Heart left ventricle (tissue), 16 donors: ENCODE data around the gene CDCA4. TPM values are rescaled to one million over a fixed set of nuclear protein-coding genes. Genes with fewer than 3 reads are reported as not detected.
A peak's percentile ranks its signal among the peaks of the same experiment; 100 is the strongest.

Experiments
- ATAC-seq, 4 donors: fragments of 200-7000 bp; cut with Tn5 transposase; one replicate each; pipeline ENCODE4 v1.9.1; 2020 to 2022; ENCODE audit warnings: moderate library complexity in 4 of 4, mild to moderate bottlenecking in 3 of 4, moderate number of reproducible peaks in 1 of 4
- DNase-seq, 5 donors: peaks; one replicate each; pipeline ENCODE4 v3.0.0-alpha.2; 2020
- H3K27ac ChIP-seq, 12 donors: fragments of 200-600 bp; sonication (generic) in 4 of 12; one replicate each; pipeline versions ENCODE4 v1.5.0 to v1.8.0; 2016 to 2022; ENCODE audit warnings: mild to moderate bottlenecking in 2 of 12
- H3K27me3 ChIP-seq, 9 donors: fragments of 200-600 bp; sonication (generic) in 2 of 9; one replicate each; pipeline versions ENCODE4 v1.5.1 to v1.8.0; 2016 to 2022; ENCODE audit warnings: mild to moderate bottlenecking in 3 of 9
- H3K36me3 ChIP-seq, 9 donors: fragments of 200-600 bp; sonication (generic) in 2 of 9; one replicate each; pipeline versions ENCODE4 v1.5.0 to v1.8.0; 2018 to 2022; ENCODE audit warnings: mild to moderate bottlenecking in 2 of 9
- H3K4me1 ChIP-seq, 12 donors: fragments of 200-600 bp; sonication (generic) in 4 of 12; one replicate each; pipeline versions ENCODE4 v1.5.0 to v1.8.0; 2016 to 2022; ENCODE audit warnings: mild to moderate bottlenecking in 3 of 12
- H3K4me3 ChIP-seq, 12 donors: fragments of 200-600 bp; sonication (generic) in 4 of 12; one replicate each; pipeline versions ENCODE4 v1.5.0 to v1.8.0; 2017 to 2022; ENCODE audit warnings: mild to moderate bottlenecking in 9 of 12, moderate library complexity in 4 of 12
- H3K9me3 ChIP-seq, 12 donors: fragments of 200-600 bp; sonication (generic) in 4 of 12; one replicate each; pipeline versions ENCODE4 v1.5.0 to v1.8.0; 2016 to 2022; ENCODE audit warnings: mild to moderate bottlenecking in 1 of 12
- CTCF ChIP-seq, 12 donors: fragments of 200-600 bp; sonication (generic) in 4 of 12; IDR thresholded peaks; one replicate each; pipeline versions ENCODE4 v1.5.0 to v1.8.0; 2018 to 2022; ENCODE audit warnings: antibody characterized with exemption in 12 of 12, mild to moderate bottlenecking in 5 of 12
- POLR2A ChIP-seq, 2 donors: fragments of 450-650 bp; IDR thresholded peaks; one replicate each; pipeline ENCODE4 v1.6.1; 2017; ENCODE audit warnings: antibody characterized with exemption in 2 of 2, mild to moderate bottlenecking in 2 of 2, moderate library complexity in 2 of 2
- WGBS, 4 donors: extraction: QIAGEN DNeasy Blood & Tissue Kit in 2 of 4; methylation state at CpG; one replicate each; pipeline versions ENCODE4 v1.1.5 to v1.1.7; 2013 to 2018; 5-methylcytosine and 5-hydroxymethylcytosine counted together
- intact Hi-C, 10 donors: fragments of 100-400 bp; cut with DNase I; formaldehyde crosslinking; loops; one replicate each; pipeline versions ENCODE4 v1.11.1 to v1.14.2; 2022
- polyA plus RNA-seq, 2 donors: library from polyadenylated mRNA; stranded (reverse); fragments of 200-250 nt; gene quantifications; one replicate each; pipeline ENCODE4 v1.2.3, GENCODE V29; 2013
- total RNA-seq, 9 donors: library from RNA; depleted of rRNA in 2 of 9; stranded (reverse); fragments of >200 nt in 2 of 9; fragmentation: NEBNext Ultra II Directional in 3 of 9; extraction: Animal tissue kit (Norgen Biotek cat#: 25700) in 3 of 9; gene quantifications; one replicate each; pipeline versions ENCODE4 v1.1.0 to v1.2.4, GENCODE V29; 2016 to 2023
- donor health status: ischemic (EF 13 %, LVEDD 7.1; RV severe dilation, severe dysfunction).
- donor health status: healthy with polysubstance abuse.
- donor health status: DM: no; HTN: yes; CAD: no.
- donor health status: DM: no; HTN: no; CAD: no.
- donor health status: ischemic (EF 25% LVEDD 6.9; RV normal size, moderate dysfunction).
- donor health status: ischemic (EF 25% LVEDD 5.7; RV mildly dilated, moderate dysfunction).
- donor health status: healthy.
- donor health status: DM: yes; HTN: yes; CAD: no.
- donor health status: ischemic (EF 35%, LVEDD 5.7; RV mildly dilated, moderate dysfunction).
- donor health status: nonischemic (EF 11% LVEDD 7.7; RV severe dilation, severe dysfunction).
- donor health status: DM: yes; HTN: yes; CAD: no.
- donor health status: PGD.
- donor health status: ischemic (EF 29% LVEDD 5.4; RV normal size, mild dysfunction).
- donor health status: nonischemic (EF 23%, LVEDD 6.1; RV moderate dilation, normal function).

Gene CDCA4
- total and polyA plus RNA-seq, 11 donors = 1.4 to 6.0 (median 2.4) TPM

GRCh38 chr14:104979758-104980610 is 40.9 kb downstream of the CDCA4 start:
- ATAC-seq = peak; percentile 32 to 67 (median 63)
- Histone ChIP-seq H3K36me3 (no peaks in the 10 kb centered on the region), H3K9me3 (no peaks in the 10 kb centered on the region), H3K4me3 (no peak overlapping the region), H3K27ac (peak overlapping the region in 4 of 12 donors; percentile 38 to 70 (median 56)), H3K4me1 (peaks cover 0 to 44% (median 27%) of the 10 kb centered on the region in 12 donors), H3K27me3 (peaks cover 0 to 20% (median 0%) of the 10 kb centered on the region in 9 donors)
- TF ChIP-seq CTCF (IDR thresholded peaks at IDR 0.05) = no peak
- no peak for TF ChIP-seq POLR2A (IDR thresholded peaks at IDR 0.05)
- WGBS, 4 donors = 45 to 56% (median 53%) methylated on average over 15 to 19 of the region's 19 CpGs
- intact Hi-C loops = loop anchor here in 7 of 10 donors (5.0 to 10.0 kb wide), 5 partner anchors 32 to 225 kb away; partner anchors contain the start of gene CDCA4 (in 3 of the 7)
- peak in 4 of 5 donors; percentile 76 to 88 (median 83) for DNase-seq

- ATAC-seq (no peak), DNase-seq (peak in 2 of 5 donors; percentile 16 to 52)
- 57 to 68% (median 64%) methylated on average over 31 to 32 of the region's 32 CpGs for WGBS, 4 donors
- Histone ChIP-seq H3K9me3 (no peaks in the 10 kb centered on the region), H3K4me1 (peaks cover 5 to 54% (median 33%) of the 10 kb centered on the region in 12 donors), H3K4me3 (peak overlapping the region in 10 of 12 donors; percentile 14 to 66 (median 52)), H3K36me3 (no peaks in the 10 kb centered on the region), H3K27ac (peak overlapping the region in 1 of 12 donors; percentile 53), H3K27me3 (peaks cover 0 to 20% (median 0%) of the 10 kb centered on the region in 9 donors)
- intact Hi-C loops = loop anchor here in 6 of 10 donors (5.0 to 10.0 kb wide), 5 partner anchors 33 to 226 kb away; partner anchors contain the start of gene CDCA4 (in 1 of the 6)
- no peak for TF ChIP-seq CTCF (IDR thresholded peaks at IDR 0.05)
- no peak for TF ChIP-seq POLR2A (IDR thresholded peaks at IDR 0.05)
These were observed 41.9 kb downstream of the CDCA4 start for GRCh38 chr14:104978746-104979691.

- ATAC-seq = peak in 3 of 4 donors; percentile 68 to 81 (median 70)
- intact Hi-C loops = loop anchor here in 9 of 10 donors (1.0 to 10.0 kb wide), 9 partner anchors 34 to 227 kb away; partner anchors contain the start of gene CDCA4 (in 1 of the 9)
- H3K4me3 ChIP-seq = peak within 1 kb of the TSS; percentile 7 to 66 (median 50)
- H3K27ac ChIP-seq = peak within 1 kb of the TSS in 1 of 12 donors; percentile 53
- H3K36me3 ChIP-seq = no peaks in the 10 kb centered on the region
- no peak for TF ChIP-seq CTCF (IDR thresholded peaks at IDR 0.05)
- TF ChIP-seq POLR2A (IDR thresholded peaks at IDR 0.05) = no peak
- H3K4me1 ChIP-seq = peaks cover 7 to 64% (median 42%) of the 10 kb centered on the region in 12 donors
- H3K9me3 ChIP-seq = no peaks in the 10 kb centered on the region
- WGBS, 4 donors = 2 to 7% (median 5%) methylated on average over 47 to 111 of the region's 111 CpGs
- DNase-seq = peak; percentile 74 to 89 (median 82)
- H3K27me3 ChIP-seq = peaks cover 0 to 20% (median 0%) of the 10 kb centered on the region in 9 donors
These were observed 42.9 kb downstream of the CDCA4 start, which contains the start of gene AHNAK2 for GRCh38 chr14:104977681-104978653. AHNAK2 (minus strand) TSS chr14:104978374; CDS start chr14:104978237, 137 bp downstream.
